ENCODE measurements around the gene ENTPD8.

The ENTPD8 gene

GRCh38 chr9:137402746-137403145, 38.4 kb downstream of the ENTPD8 start:
- DNase-seq (ENCODE audit: extremely low spot score, insufficient read length, low read depth) = no peak

GRCh38 chr9:137398561-137399468, 42.3 kb downstream of the ENTPD8 start:
- FAIRE-seq (no peak), DNase-seq (ENCODE audit: extremely low spot score, insufficient read length, low read depth) (no peak)

More at GRCh38 chr9:137402746-137403145, 38.4 kb downstream of the ENTPD8 start:
- FAIRE-seq = no peak

GRCh38 chr9:137397675-137398423, 43.3 kb downstream of the ENTPD8 start:
- FAIRE-seq (no peak), DNase-seq (ENCODE audit: extremely low spot score, insufficient read length, low read depth) (no peak)

- FAIRE-seq (no peak), DNase-seq (ENCODE audit: extremely low spot score, insufficient read length, low read depth) (no peak)
These were observed 44.4 kb downstream of the ENTPD8 start for GRCh38 chr9:137396634-137397367.

- no peak for DNase-seq (ENCODE audit: extremely low spot score, insufficient read length, low read depth)
- FAIRE-seq = no peak
These were observed 44.9 kb downstream of the ENTPD8 start for GRCh38 chr9:137396227-137396626.

GRCh38 chr9:137395666-137396010, 45.5 kb downstream of the ENTPD8 start:
- no peak for DNase-seq (ENCODE audit: extremely low spot score, insufficient read length, low read depth)
- no peak for FAIRE-seq

GRCh38 chr9:137394866-137395665, 46.1 kb downstream of the ENTPD8 start:
- DNase-seq (ENCODE audit: extremely low spot score, insufficient read length, low read depth) = no peak
- FAIRE-seq = no peak

GRCh38 chr9:137393176-137394150, 47.7 kb downstream of the ENTPD8 start:
- FAIRE-seq = no peak
- DNase-seq (ENCODE audit: extremely low spot score, insufficient read length, low read depth) = no peak

- FAIRE-seq = no peak
- DNase-seq (ENCODE audit: extremely low spot score, insufficient read length, low read depth) = no peak
These were observed 48.7 kb downstream of the ENTPD8 start for GRCh38 chr9:137392232-137393007.

GRCh38 chr9:137391411-137391754, 49.8 kb downstream of the ENTPD8 start:
- no peak for DNase-seq (ENCODE audit: extremely low spot score, insufficient read length, low read depth)
- FAIRE-seq = no peak

- FAIRE-seq = no peak
- DNase-seq (ENCODE audit: extremely low spot score, insufficient read length, low read depth) = no peak
These were observed 50.4 kb downstream of the ENTPD8 start for GRCh38 chr9:137390553-137391410.

- no peak for DNase-seq (ENCODE audit: extremely low spot score, insufficient read length, low read depth)
- no peak for FAIRE-seq
These were observed 51.8 kb downstream of the ENTPD8 start for GRCh38 chr9:137389428-137389746.

GRCh38 chr9:137388589-137389427, 52.3 kb downstream of the ENTPD8 start:
- FAIRE-seq (no peak), DNase-seq (ENCODE audit: extremely low spot score, insufficient read length, low read depth) (no peak)

GRCh38 chr9:137387891-137388560, 53.1 kb downstream of the ENTPD8 start:
- FAIRE-seq (no peak), DNase-seq (ENCODE audit: extremely low spot score, insufficient read length, low read depth) (no peak)

- FAIRE-seq (no peak), DNase-seq (ENCODE audit: extremely low spot score, insufficient read length, low read depth) (no peak)
These were observed 53.9 kb downstream of the ENTPD8 start for GRCh38 chr9:137387114-137387890.
